DOHH2 (cell line): ENCODE measurements around the gene REL.

Experiments used
- EZH2phosphoT487 ChIP-seq: fragments of 200-600 bp; sonication (generic); IDR thresholded peaks from 2 replicates; pipeline ENCODE4 v1.6.1; 2017; ENCODE audit warnings: borderline replicate concordance, mild to moderate bottlenecking, antibody characterized with exemption, low read length, moderate library complexity, mixed read lengths
- TF ChIP-seq, protein P1 (sequence below): fragments of 200-600 bp; sonication (generic); IDR thresholded peaks from one replicate; pipeline ENCODE4 v1.5.1; 2014; ENCODE audit warnings: antibody characterized with exemption, mild to moderate bottlenecking, low read depth, low read length; ENCODE audit not compliant: poor library complexity, severe bottlenecking

- TF ChIP-seq, protein P1, sequence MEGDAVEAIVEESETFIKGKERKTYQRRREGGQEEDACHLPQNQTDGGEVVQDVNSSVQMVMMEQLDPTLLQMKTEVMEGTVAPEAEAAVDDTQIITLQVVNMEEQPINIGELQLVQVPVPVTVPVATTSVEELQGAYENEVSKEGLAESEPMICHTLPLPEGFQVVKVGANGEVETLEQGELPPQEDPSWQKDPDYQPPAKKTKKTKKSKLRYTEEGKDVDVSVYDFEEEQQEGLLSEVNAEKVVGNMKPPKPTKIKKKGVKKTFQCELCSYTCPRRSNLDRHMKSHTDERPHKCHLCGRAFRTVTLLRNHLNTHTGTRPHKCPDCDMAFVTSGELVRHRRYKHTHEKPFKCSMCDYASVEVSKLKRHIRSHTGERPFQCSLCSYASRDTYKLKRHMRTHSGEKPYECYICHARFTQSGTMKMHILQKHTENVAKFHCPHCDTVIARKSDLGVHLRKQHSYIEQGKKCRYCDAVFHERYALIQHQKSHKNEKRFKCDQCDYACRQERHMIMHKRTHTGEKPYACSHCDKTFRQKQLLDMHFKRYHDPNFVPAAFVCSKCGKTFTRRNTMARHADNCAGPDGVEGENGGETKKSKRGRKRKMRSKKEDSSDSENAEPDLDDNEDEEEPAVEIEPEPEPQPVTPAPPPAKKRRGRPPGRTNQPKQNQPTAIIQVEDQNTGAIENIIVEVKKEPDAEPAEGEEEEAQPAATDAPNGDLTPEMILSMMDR: no peak
- TF ChIP-seq EZH2phosphoT487: no peak
Observed at GRCh38 chr2:60836491-60836890, 44.9 kb upstream of the REL start.
